HepG2 (cell line): ENCODE data around the gene CLIC1. TPM values are rescaled to one million over a fixed set of nuclear protein-coding genes. Genes with fewer than 3 reads are reported as not detected.
A peak's percentile ranks its signal among the peaks of the same experiment; 100 is the strongest.

Experiments
- ATAC-seq: fragments of 200-7000 bp; cut with Tn5 transposase; 3 replicates; pipeline ENCODE4 v1.9.1; 2020; ENCODE audit warnings: mild to moderate bottlenecking, moderate library complexity
- BruUV-seq: library from RNA; stranded (reverse); fragments of 400-500 nt; replicated peaks from 2 replicates; lab custom pipeline; 2021; lab: Mats Ljungman, UMichigan
- CTCF ChIA-PET: fragments of 300-600 bp; formaldehyde crosslinking; extraction: SDS; loops from one replicate; lab custom pipeline; 2021; ENCODE audit warnings: low total read pairs, inconsistent platforms, low intra/inter-chr PET ratio; lab: Yijun Ruan, JAX
- POLR2A ChIA-PET: fragments of 350-600 bp; sonication (Branson Sonifier 250); formaldehyde crosslinking; loops from one replicate; lab custom pipeline; 2020; ENCODE audit warnings: antibody characterized with exemption, inconsistent platforms; lab: Yijun Ruan, JAX
- DNase-seq: peaks from one replicate; pipeline ENCODE4 v3.0.0-alpha.2; 2015; ENCODE audit warnings: low spot score
- FAIRE-seq: peaks from 3 replicates; lab custom pipeline; 2011; peaks lifted over from hg19 to GRCh38; lab: Jason Lieb, UNC
- H2AFZ ChIP-seq: one replicate; pipeline ENCODE4 v1.6.1; 2011; ENCODE audit warnings: low read length, inconsistent platforms
- H3K27ac ChIP-seq: fragments of 300-600 bp; 3 replicates; pipeline ENCODE4 v1.8.0; 2011; ENCODE audit warnings: mixed run types, mild to moderate bottlenecking, mixed read lengths, low read length, inconsistent platforms; ENCODE audit not compliant: insufficient read depth; ENCODE audit errors: extremely low read length
- H3K27me3 ChIP-seq, 2 experiments: fragments of 200-600 bp in 1 of 2; 2 replicates in 1 of 2; 3 replicates in 1 of 2; pipeline versions ENCODE4 v1.6.0 to v1.8.0; 2011; ENCODE audit warnings: low read length in 2 of 2, mild to moderate bottlenecking in 2 of 2, moderate library complexity in 2 of 2, inconsistent platforms in 1 of 2; ENCODE audit not compliant: insufficient read depth in 2 of 2, control insufficient read depth in 1 of 2
- H3K36me3 ChIP-seq, 2 experiments: fragments of 200-600 bp in 1 of 2; replicated peaks in 1 of 2; 2 replicates in 1 of 2; 3 replicates in 1 of 2; pipeline versions ENCODE4 v1.5.1 to v1.8.0; 2011; ENCODE audit warnings: low read length in 2 of 2, inconsistent platforms in 1 of 2; ENCODE audit not compliant: insufficient read depth in 2 of 2, control insufficient read depth in 1 of 2
- H3K4me1 ChIP-seq: 2 replicates; pipeline ENCODE4 v1.5.1; 2012; ENCODE audit warnings: low read length, inconsistent platforms; ENCODE audit not compliant: insufficient read depth
- H3K4me2 ChIP-seq: 2 replicates; pipeline ENCODE4 v1.6.0; 2011; ENCODE audit warnings: low read depth, low read length, inconsistent platforms
- H3K4me3 ChIP-seq, 3 experiments: fragments of 200-600 bp in 1 of 3; sonication (generic), shearing (Covaris generic) in 1 of 3; replicated peaks in 1 of 3; 2 replicates each; pipeline ENCODE4 v1.5.1; 2011 to 2016; ENCODE audit warnings: low read length in 3 of 3, inconsistent platforms in 2 of 3, low read depth in 2 of 3, mild to moderate bottlenecking in 2 of 3, control low read depth in 1 of 3, mixed read lengths in 1 of 3; ENCODE audit not compliant: insufficient read depth in 1 of 3
- H3K79me2 ChIP-seq: one replicate; pipeline ENCODE4 v1.6.1; 2011; ENCODE audit warnings: low read length, inconsistent platforms; ENCODE audit not compliant: insufficient read depth
- H3K9ac ChIP-seq: 2 replicates; pipeline ENCODE4 v1.6.0; 2011; ENCODE audit warnings: mild to moderate bottlenecking, low read depth, low read length, inconsistent platforms; ENCODE audit not compliant: insufficient read depth
- H3K9me3 ChIP-seq: 2 replicates; pipeline ENCODE4 v1.5.1; 2012; ENCODE audit warnings: mild to moderate bottlenecking, low read length
- H4K20me1 ChIP-seq: 2 replicates; pipeline ENCODE4 v1.6.0; 2011; ENCODE audit warnings: inconsistent platforms, mild to moderate bottlenecking, low read length, moderate library complexity; ENCODE audit not compliant: insufficient read depth
- AHR ChIP-seq: IDR thresholded peaks from 2 replicates; pipeline ENCODE4 v1.6.1; 2018; ENCODE audit warnings: missing genetic modification reagents, missing compliant biosample characterization
- HDAC2 ChIP-seq: sonication (generic); formaldehyde crosslinking; IDR thresholded peaks from 2 replicates; pipeline ENCODE4 v1.4.0; 2020; ENCODE audit warnings: missing genetic modification reagents
- HNRNPUL1 ChIP-seq: fragments of 200-400 bp; formaldehyde crosslinking; IDR thresholded peaks from 2 replicates; pipeline ENCODE4 v1.6.1; 2017; ENCODE audit warnings: low read depth, mild to moderate bottlenecking, low read length, moderate library complexity
- KDM5A ChIP-seq: fragments of 200-600 bp; sonication (generic); IDR thresholded peaks from 2 replicates; pipeline ENCODE4 v1.7.0; 2018; ENCODE audit warnings: antibody characterized with exemption, mild to moderate bottlenecking, low read length, borderline replicate concordance
- KDM5B ChIP-seq: sonication (generic); formaldehyde crosslinking; IDR thresholded peaks from 2 replicates; pipeline ENCODE4 v1.4.0; 2020; ENCODE audit warnings: missing genetic modification reagents, mild to moderate bottlenecking, borderline replicate concordance
- MAFG ChIP-seq: sonication (generic); formaldehyde crosslinking; IDR thresholded peaks from 2 replicates; pipeline ENCODE4 v1.5.1; 2020; ENCODE audit warnings: mild to moderate bottlenecking, missing genetic modification reagents
- NFYC ChIP-seq: IDR thresholded peaks from 2 replicates; pipeline ENCODE4 v1.6.1; 2016; ENCODE audit warnings: missing genetic modification reagents, missing compliant biosample characterization
- PCBP2 ChIP-seq: fragments of 200-400 bp; formaldehyde crosslinking; optimal IDR thresholded peaks from 2 replicates; pipeline ENCODE3; 2018; ENCODE audit warnings: low read length, low read depth; ENCODE audit not compliant: poor library complexity, severe bottlenecking
- PHF5A ChIP-seq: IDR thresholded peaks from one replicate; pipeline ENCODE4 v1.6.1; 2018; ENCODE audit warnings: low read depth, missing genetic modification reagents; ENCODE audit not compliant: unreplicated experiment
- PITX1 ChIP-seq: sonication (generic); formaldehyde crosslinking; IDR thresholded peaks from 2 replicates; pipeline ENCODE4 v1.5.1; 2020; ENCODE audit warnings: mild to moderate bottlenecking, missing genetic modification reagents
- SAP130 ChIP-seq: IDR thresholded peaks from 2 replicates; pipeline ENCODE4 v1.6.1; 2016; ENCODE audit warnings: low read depth
- TCF7 ChIP-seq: sonication (generic); IDR thresholded peaks from 2 replicates; pipeline ENCODE4 v1.6.1; 2016; ENCODE audit warnings: antibody characterized with exemption, low read depth
- ZKSCAN5 ChIP-seq: sonication (generic); formaldehyde crosslinking; IDR thresholded peaks from 2 replicates; pipeline ENCODE4 v1.5.1; 2020; ENCODE audit warnings: mild to moderate bottlenecking, missing genetic modification reagents
- ZNF24 ChIP-seq: fragments of 450-650 bp; IDR thresholded peaks from 2 replicates; pipeline ENCODE4 v1.6.1; 2017; ENCODE audit warnings: antibody characterized with exemption, mild to moderate bottlenecking
- ZNF350 ChIP-seq: sonication (generic); formaldehyde crosslinking; IDR thresholded peaks from 2 replicates; pipeline ENCODE4 v1.4.0; 2020; ENCODE audit warnings: mild to moderate bottlenecking, low read depth, missing genetic modification reagents, borderline replicate concordance
- ZNF484 ChIP-seq: sonication (generic); formaldehyde crosslinking; IDR thresholded peaks from 2 replicates; pipeline ENCODE4 v1.5.1; 2020; ENCODE audit warnings: mild to moderate bottlenecking, low read depth, missing genetic modification reagents, borderline replicate concordance
- ZNF614 ChIP-seq: IDR thresholded peaks from 2 replicates; pipeline ENCODE4 v1.6.1; 2018; ENCODE audit warnings: missing biosample characterization, missing genetic modification reagents, inconsistent platforms, borderline replicate concordance
- ZNF75D ChIP-seq: sonication (generic); formaldehyde crosslinking; IDR thresholded peaks from 2 replicates; pipeline ENCODE4 v1.8.1; 2023; ENCODE audit warnings: missing genetic modification reagents, mild to moderate bottlenecking, borderline replicate concordance
- ZNF792 ChIP-seq: IDR thresholded peaks from 2 replicates; pipeline ENCODE4 v1.6.1; 2016
- ZSCAN31 ChIP-seq: sonication (generic); formaldehyde crosslinking; IDR thresholded peaks from 2 replicates; pipeline ENCODE4 v1.5.0; 2020; ENCODE audit warnings: low read depth, mild to moderate bottlenecking, missing genetic modification reagents
- WGBS: methylation state at CpG from one replicate; pipeline ENCODE4 v1.1.6; 2017; ENCODE audit warnings: low lambda C conversion rate; 5-methylcytosine and 5-hydroxymethylcytosine counted together
- in situ Hi-C: cut with HindIII; loops from 2 replicates; pipeline ENCODE4 v1.10.0; 2017; ENCODE audit warnings: low pct_unique_long_range_greater_than_20kb; ENCODE audit not compliant: extremely low pct_ligation_motif_present
- intact Hi-C: fragments of 100-400 bp; cut with micrococcal nuclease; formaldehyde crosslinking; loops from one replicate; pipeline ENCODE4 v1.10.0; 2022; ENCODE audit not compliant: unreplicated experiment
- polyA plus RNA-seq, 8 experiments: library from polyadenylated mRNA; depleted of rRNA in 3 of 8; stranded (reverse) in 7 of 8; unstranded in 1 of 8; fragments of >200 nt; fragmentation: Illumina TruSeq in 4 of 8; extraction: Trizol in 4 of 8; gene quantifications; 2 replicates each; pipeline versions ENCODE4 v1.2.1 to v1.2.3, GENCODE V29; 2011 to 2016; ENCODE audit warnings: low read depth in 4 of 8, missing spikeins in 1 of 8, mixed read lengths in 1 of 8; ENCODE audit not compliant: insufficient read depth in 1 of 8
- total RNA-seq, 5 experiments: library from RNA; depleted of rRNA; stranded (reverse); fragments of >200 nt; fragmentation: Illumina TruSeq; extraction: Trizol; gene quantifications; 2 replicates each; pipeline ENCODE4 v1.2.3, GENCODE V29; 2016; ENCODE audit warnings: low read depth in 1 of 5
- TF ChIP-seq, protein P1 (sequence below): sonication (generic); IDR thresholded peaks from 2 replicates; pipeline ENCODE4 v1.6.1; 2016; ENCODE audit warnings: low read depth, borderline replicate concordance
- TF ChIP-seq, protein P2 (sequence below): sonication (generic); formaldehyde crosslinking; IDR thresholded peaks from 2 replicates; pipeline ENCODE4 v1.8.1; 2023; ENCODE audit warnings: mild to moderate bottlenecking, missing genetic modification reagents
- TF ChIP-seq, protein P3 (sequence below): sonication (generic); formaldehyde crosslinking; IDR thresholded peaks from 2 replicates; pipeline ENCODE4 v1.4.0; 2020; ENCODE audit warnings: mild to moderate bottlenecking, missing genetic modification reagents

CLIC1 gene
- total and polyA plus RNA-seq, 2 of the 13 experiments (the other 11 are each of a cell fraction or from before 2014, with no cell fraction given), result 602 to 891 TPM

GRCh38 chr6:31729515-31729978 lies 6.8 kb downstream of the CLIC1 start:
- Histone ChIP-seq H3K9me3 (no peaks in the 10 kb centered on the region), H2AFZ (no peak overlapping the region), H3K4me2 (peak overlapping the region; percentile 86), H4K20me1 (peaks cover 27% of the 10 kb centered on the region; the same call in 1 of the 2 replicates), H3K27ac (peak overlapping the region; percentile 72), H3K27me3 (no peaks in the 10 kb centered on the region), H3K4me3 (peak overlapping the region; percentile 60 to 79 (median 72)), H3K36me3 (peaks cover 24 to 39% of the 10 kb centered on the region in 2 experiments), H3K79me2 (peaks cover 16% of the 10 kb centered on the region), H3K9ac (peak overlapping the region; percentile 65), H3K4me1 (peaks cover 56% of the 10 kb centered on the region)
- ChIA-PET POLR2A (interaction anchor here (0.7 to 11.3 kb wide), 30 partner anchors 9 to 222 kb away, joined by 3 to 279 read pairs (median 5); partner anchors contain the start of genes ABHD16A, BAG6, C6orf47 and CLIC1), CTCF (interaction anchor here (0.8 to 4.2 kb wide), 6 partner anchors 9 to 100 kb away, joined by 4 to 74 read pairs (median 4); partner anchors contain the start of gene MSH5)
- in situ Hi-C loops (no loop called here), intact Hi-C loops (loop anchor here (1.0 kb wide), 2 partner anchors 8 to 40 kb away; no protein-coding TSS in a partner anchor)
- ATAC-seq (peak; percentile 77), DNase-seq (peak; percentile 86), FAIRE-seq (peak; percentile 72)
- whole genome bisulfite sequencing, result 2% methylated on average over 28 of the region's 29 CpGs
- no TSS peak for BruUV-seq
- TF ChIP-seq ZNF614 (CRISPR knock-in tag), result peak; percentile 72
- TF ChIP-seq MAFG (CRISPR knock-in tag), result no peak
- TF ChIP-seq ZNF75D (CRISPR knock-in tag), result 0 out of 2 replicates have a peak, but pooled peaks have one; percentile 66
- TF ChIP-seq HDAC2 (CRISPR knock-in tag), result peak; percentile 58; the same call in 1 of the 2 replicates
- TF ChIP-seq ZSCAN31 (CRISPR knock-in tag), result peak; percentile 82
- TF ChIP-seq ZNF792 (CRISPR knock-in tag), result peak; percentile 53; the same call in 1 of the 2 replicates
- TF ChIP-seq HNRNPUL1, result no peak
- peak; percentile 19 for TF ChIP-seq PCBP2
- peak; percentile 79 for TF ChIP-seq SAP130 (CRISPR knock-in tag)
- peak; percentile 5; the same call in 1 of the 2 replicates for TF ChIP-seq TCF7
- TF ChIP-seq ZNF24, result no peak
- TF ChIP-seq, protein P1, sequence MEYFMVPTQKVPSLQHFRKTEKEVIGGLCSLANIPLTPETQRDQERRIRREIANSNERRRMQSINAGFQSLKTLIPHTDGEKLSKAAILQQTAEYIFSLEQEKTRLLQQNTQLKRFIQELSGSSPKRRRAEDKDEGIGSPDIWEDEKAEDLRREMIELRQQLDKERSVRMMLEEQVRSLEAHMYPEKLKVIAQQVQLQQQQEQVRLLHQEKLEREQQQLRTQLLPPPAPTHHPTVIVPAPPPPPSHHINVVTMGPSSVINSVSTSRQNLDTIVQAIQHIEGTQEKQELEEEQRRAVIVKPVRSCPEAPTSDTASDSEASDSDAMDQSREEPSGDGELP, result peak; percentile 91; the same call in 1 of the 2 replicates
- peak; percentile 52 for TF ChIP-seq PHF5A (CRISPR knock-in tag)
- TF ChIP-seq AHR, result 0 out of 2 replicates have a peak, but pooled peaks have one; percentile 25
- TF ChIP-seq, protein P2, sequence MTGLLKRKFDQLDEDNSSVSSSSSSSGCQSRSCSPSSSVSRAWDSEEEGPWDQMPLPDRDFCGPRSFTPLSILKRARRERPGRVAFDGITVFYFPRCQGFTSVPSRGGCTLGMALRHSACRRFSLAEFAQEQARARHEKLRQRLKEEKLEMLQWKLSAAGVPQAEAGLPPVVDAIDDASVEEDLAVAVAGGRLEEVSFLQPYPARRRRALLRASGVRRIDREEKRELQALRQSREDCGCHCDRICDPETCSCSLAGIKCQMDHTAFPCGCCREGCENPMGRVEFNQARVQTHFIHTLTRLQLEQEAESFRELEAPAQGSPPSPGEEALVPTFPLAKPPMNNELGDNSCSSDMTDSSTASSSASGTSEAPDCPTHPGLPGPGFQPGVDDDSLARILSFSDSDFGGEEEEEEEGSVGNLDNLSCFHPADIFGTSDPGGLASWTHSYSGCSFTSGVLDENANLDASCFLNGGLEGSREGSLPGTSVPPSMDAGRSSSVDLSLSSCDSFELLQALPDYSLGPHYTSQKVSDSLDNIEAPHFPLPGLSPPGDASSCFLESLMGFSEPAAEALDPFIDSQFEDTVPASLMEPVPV, result peak; percentile 80; the same call in 1 of the 2 replicates
- TF ChIP-seq KDM5B, result 0 out of 2 replicates have a peak, but pooled peaks have one; percentile 81
- 0 out of 2 replicates have a peak, but pooled peaks have one; percentile 22 for TF ChIP-seq NFYC (CRISPR knock-in tag)
- TF ChIP-seq, protein P3, sequence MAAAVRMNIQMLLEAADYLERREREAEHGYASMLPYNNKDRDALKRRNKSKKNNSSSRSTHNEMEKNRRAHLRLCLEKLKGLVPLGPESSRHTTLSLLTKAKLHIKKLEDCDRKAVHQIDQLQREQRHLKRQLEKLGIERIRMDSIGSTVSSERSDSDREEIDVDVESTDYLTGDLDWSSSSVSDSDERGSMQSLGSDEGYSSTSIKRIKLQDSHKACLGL (CRISPR knock-in tag), result 0 out of 2 replicates have a peak, but pooled peaks have one; percentile 49
- TF ChIP-seq PITX1 (CRISPR knock-in tag), result peak; percentile 43; the same call in 1 of the 2 replicates
- TF ChIP-seq ZNF484, result 0 out of 2 replicates have a peak, but pooled peaks have one; percentile 7
- TF ChIP-seq ZNF350, result peak; percentile 61; the same call in 1 of the 2 replicates
- TF ChIP-seq ZKSCAN5, result peak; percentile 16; the same call in 1 of the 2 replicates
- peak; percentile 74; the same call in 1 of the 2 replicates for TF ChIP-seq KDM5A
